HG03520 (cell line): ENCODE results near the gene TEX28.
"Not testable (repeated sequence)": the region's sequence is repeated elsewhere in the genome, so short reads cannot be mapped to it uniquely, and the experiment has no call there.

ENCODE experiments used
- ATAC-seq: cut with Tn5 transposase; IDR thresholded peaks from one replicate; pipeline ENCODE4 v1.9.1; 2021; ENCODE audit warnings: mild to moderate bottlenecking, moderate library complexity; ENCODE audit not compliant: unreplicated experiment

TEX28 gene

GRCh38 chrX:154312116-154312515, 17.2 kb upstream of the TEX28 start:
- no peak for ATAC-seq

- no peak for ATAC-seq
Measured at GRCh38 chrX:154310616-154311536, 16.0 kb upstream of the TEX28 start.

DNA sequence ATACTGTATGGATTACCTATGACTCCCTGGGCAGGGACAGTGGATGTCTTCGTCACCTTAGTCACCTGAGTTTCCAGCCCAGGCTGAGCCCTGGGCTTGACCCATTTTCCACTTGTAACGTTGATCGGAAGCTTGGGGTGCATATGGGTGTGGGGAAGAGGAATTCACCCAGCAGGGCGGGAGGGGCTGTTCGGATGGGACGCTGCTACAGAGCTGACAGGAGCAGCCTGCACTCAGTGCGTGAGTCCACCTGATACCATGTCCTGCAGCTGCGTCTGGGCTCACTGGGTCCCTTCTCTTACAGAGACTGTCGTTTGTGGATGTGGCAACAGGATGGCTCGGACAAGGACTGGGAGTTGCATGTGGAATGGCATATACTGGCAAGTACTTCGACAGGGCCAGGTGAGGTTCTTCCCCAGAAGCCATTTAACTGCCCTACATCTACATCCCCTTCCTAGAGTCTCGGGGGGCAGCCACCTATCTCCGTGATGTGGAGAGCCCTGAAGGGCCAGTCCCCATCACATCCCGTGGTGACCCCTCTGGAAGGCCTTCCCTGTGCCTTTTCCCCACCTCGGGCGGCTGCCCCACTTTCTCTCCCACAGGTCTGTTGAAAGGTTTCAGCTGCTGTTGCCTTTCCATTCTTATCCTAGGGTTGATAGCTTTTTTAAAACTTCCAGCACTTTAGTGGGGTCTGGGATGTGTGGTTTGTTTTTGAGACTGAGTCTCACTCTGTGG, 14.3 kb upstream of the TEX28 start:
- no peak for ATAC-seq

GRCh38 chrX:154308108-154308946, 13.4 kb upstream of the TEX28 start:
- no peak for ATAC-seq

DNA sequence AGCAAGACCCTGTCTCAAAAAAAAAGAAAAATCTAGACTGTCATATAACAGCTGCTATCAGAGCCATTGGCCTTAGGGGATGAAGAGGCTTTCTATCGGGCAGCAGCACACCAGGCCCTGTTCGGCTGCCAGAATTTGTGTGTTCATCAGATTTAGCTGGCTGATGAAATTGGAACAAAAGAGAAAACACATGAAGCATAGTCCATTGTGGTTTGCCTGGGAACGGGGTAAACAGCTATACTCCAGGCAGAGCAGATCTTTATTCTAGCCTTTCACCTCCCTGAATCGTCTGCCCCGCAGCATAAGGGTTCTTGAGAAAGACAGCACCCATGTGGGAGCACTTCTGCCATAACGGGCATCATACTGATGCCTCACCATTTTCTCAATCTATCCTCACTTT, 12.3 kb upstream of the TEX28 start:
- no peak for ATAC-seq

- no peak for ATAC-seq
Measured at GRCh38 chrX:154305541-154306205, 10.7 kb upstream of the TEX28 start.

DNA sequence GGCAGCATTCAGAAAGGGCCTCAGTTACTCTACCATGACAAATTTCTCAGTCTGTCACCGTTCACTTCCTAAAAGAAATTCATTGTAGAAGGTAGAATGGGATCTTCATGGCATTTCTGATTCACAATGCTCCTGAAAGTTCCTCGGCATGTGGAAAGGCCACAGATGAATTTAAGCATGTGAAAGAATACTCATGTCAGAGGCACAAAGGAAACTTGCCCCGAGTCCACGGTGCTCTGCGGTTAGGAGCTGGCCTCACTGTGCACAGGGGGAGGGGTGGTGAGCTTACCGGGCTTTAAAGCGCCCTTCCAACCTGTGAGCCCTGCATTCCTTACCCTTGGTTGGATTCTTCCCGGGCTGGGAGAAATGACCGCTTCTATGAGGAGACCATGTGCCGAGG, 9.9 kb upstream of the TEX28 start:
- no peak for ATAC-seq

GRCh38 chrX:154303476-154303875, 8.6 kb upstream of the TEX28 start:
- ATAC-seq, result no peak

DNA sequence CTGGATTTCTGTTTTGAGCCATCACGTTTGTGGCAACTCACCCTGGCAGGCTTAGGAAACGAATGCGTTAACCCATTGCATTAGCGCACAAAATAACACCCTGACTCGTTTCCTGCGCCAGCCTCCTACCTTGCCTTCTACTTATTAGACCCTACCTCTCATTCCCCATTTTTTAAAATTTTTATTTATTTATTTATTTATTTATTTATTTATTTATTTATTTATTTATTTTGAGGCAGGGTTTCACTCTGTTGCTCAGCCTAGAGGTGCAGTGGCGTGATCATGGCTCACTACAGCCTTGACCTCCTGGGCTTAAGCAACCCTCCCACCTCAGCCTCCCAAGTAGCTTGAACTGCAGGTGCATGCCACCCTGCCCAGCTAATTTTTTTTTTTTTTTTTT, 8.1 kb upstream of the TEX28 start:
- ATAC-seq, result not testable (repeated sequence)

- no peak for ATAC-seq
Measured at GRCh38 chrX:154300816-154301215, 5.9 kb upstream of the TEX28 start.

GRCh38 chrX:154298312-154298711, 3.4 kb upstream of the TEX28 start:
- ATAC-seq, result no peak

- no peak for ATAC-seq
Measured at GRCh38 chrX:154296731-154297130, 1.8 kb upstream of the TEX28 start.

DNA sequence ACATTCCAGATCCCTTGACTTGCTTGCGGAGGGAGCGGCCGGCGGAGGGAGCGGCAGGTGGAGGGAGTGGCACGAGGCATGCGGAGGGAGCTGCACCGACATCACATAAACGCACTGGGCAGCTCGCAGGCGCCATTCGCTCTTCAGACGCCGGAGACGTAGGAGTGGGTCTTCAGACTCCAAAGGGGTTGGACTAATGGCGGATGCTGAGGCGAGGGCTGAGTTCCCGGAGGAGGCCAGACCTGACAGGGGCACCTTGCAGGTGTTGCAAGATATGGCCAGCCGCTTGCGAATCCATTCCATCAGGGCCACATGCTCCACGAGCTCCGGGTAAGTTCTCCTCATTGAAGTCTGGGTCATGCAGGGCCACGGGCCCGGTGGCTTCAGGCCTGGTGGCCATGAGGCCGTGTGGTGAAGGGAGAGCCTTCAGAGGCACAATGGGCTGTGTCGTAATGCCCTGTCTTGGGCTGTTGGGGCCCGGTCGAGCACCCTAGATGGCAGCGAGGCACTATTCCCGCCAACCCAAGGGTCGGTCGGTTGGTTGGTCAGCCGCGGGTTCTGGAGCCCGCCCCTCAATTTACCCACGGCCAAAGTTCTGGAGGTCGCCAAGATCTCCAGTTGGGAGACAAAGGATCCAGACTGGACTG, 863 bp upstream of the TEX28 start, which contains the start of gene TKTL1:
Gene TKTL1 (plus strand): TSS at position 132 of the 647 bp plus-strand sequence. CDS start 65 bp downstream, at position 197.
- ATAC-seq, result no peak

DNA sequence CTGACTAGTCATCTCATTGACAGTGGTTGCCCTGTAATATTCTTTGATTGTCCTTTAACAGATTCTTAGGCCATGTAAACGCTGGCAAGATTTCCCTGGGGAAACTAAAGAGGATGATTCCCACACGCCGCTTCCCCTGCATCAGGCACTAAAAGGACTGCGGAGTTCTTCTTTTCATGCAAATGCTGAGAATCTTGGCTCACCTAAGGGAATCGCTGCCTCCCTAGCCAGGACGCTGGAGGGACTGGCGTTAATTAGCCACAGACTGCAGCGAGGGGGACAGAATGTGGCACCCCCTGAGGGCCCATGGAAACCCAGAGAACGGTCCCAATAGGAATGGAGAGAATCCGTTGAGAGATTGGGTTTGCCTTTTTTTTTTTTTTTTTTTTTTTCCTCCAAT, 8.5 kb downstream of the TEX28 start:
- not testable (repeated sequence) for ATAC-seq

DNA sequence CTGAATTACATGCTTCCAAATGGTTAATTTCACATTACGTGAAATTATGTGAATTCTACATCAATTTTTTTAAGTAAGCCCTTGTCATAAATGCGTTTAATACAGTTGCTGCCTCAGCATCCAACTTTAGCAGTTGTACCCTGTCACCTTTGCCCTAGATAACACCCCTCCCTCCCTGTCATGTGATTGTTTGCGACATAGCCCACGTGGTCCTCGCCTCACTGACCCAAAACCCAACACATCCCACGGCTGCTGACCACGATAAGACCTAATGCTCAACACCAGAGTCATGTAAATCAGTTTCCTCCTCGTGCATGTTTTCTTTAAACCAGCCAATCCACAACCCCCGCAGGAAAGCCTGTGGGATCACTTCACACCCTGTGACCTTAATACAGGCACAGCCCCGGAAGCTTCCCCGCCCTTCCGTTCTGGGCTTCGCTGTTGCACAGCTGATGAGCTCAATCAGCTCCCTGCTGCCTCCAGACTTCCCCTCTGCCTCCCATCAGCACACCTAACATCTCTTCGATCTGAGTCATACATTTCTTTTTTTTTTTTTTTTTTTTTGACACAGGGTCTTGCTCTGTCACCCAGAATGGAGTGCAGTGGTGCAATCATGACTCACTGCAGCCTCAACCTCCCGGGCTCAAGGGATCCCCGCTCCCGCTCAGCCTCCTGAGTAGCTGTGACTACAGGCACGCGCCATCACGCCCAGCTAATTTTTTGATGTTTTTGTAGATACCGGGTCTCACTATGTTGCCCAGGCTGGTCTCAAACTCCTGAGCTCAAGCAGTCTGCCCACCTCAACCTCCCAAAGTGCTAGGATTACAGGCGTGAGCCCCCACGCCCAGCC, 10.2 kb downstream of the TEX28 start:
- peak; percentile 89 for ATAC-seq

DNA sequence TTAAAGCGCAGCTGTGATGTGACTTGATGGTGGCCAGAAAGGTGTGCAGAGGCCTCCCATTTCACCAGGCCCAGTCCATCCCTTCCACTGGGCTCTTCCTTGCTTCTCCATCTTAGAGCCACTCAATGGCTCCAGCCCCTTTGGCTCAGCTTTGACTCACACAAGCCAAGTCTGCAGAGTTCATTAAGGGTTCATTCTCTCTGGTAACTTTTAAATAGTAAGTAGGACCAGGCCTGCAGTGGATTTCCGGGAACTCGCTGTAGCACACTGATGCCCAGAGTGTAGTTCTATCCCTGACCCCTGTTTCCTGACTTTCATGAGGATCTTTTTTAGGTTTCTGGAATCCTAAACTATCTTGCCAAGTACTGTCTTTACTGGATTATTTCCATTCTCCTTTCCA, 25.7 kb downstream of the TEX28 start:
- ATAC-seq, result not testable (repeated sequence)

DNA sequence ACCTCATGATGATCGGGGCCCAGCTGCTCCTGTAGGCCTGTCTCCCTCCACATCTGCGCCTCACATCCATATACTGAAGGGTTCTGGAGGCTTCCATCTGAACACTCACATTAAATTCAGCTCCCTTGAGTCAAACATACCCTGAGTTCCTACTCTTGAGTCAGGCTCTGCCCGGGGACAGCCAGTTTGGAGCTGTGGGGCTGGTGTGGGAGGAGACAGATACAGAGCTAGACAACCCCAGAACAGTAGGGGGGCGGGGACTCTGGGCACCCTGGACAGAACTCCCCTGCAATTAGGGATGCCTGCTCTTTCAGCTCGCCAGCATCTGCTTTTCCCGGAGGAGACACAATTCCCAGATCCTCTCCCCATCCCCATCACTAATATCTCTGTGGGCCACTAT, 31.9 kb downstream of the TEX28 start:
- not testable (repeated sequence) for ATAC-seq

DNA sequence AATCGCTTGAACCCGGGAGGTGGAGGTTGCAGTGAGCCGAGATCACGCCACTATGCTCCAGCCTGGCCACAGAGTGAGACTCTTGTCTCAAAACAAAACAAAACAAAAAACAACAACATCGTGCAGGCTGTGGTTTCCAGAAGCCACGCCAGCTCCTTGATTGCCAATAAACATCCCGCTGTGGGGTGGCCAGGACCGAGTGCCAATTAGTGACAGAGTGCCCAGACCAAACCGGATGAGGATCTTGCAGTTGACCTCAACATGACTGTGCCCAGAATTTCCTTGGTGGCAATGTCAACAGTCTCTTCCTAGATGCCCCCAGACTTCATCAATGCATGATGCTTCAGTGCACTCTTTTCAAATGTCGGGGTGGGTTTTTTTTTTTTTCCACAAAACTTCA, 36.2 kb downstream of the TEX28 start:
- not testable (repeated sequence) for ATAC-seq

GRCh38 chrX:154257282-154257681, 37.6 kb downstream of the TEX28 start, which contains the start of gene OPN1MW3:
TSS of gene OPN1MW3 (plus strand) at chrX:154257582. CDS start at chrX:154257620, 38 bp downstream.
- ATAC-seq, result not testable (repeated sequence)
